Subcutaneous adipose tissue (tissue), 4 donors: ENCODE measurements around the gene CFAP77. TPM values are rescaled to one million over a fixed set of nuclear protein-coding genes. Genes with fewer than 3 reads are reported as not detected.

ENCODE experiments used
- CTCF ChIP-seq: fragments of 450-650 bp; IDR thresholded peaks from one replicate; pipeline ENCODE4 v1.5.1; 2016; ENCODE audit warnings: low read depth, mild to moderate bottlenecking, control low read depth, antibody characterized with exemption, moderate library complexity
- total RNA-seq, 4 donors: library from RNA; depleted of rRNA; stranded (reverse); fragments of >200 nt; gene quantifications; one replicate each; pipeline ENCODE4 v1.1.0, GENCODE V29; 2016

Gene CFAP77
- total RNA-seq, 4 donors from 2014 or later = not detected

DNA sequence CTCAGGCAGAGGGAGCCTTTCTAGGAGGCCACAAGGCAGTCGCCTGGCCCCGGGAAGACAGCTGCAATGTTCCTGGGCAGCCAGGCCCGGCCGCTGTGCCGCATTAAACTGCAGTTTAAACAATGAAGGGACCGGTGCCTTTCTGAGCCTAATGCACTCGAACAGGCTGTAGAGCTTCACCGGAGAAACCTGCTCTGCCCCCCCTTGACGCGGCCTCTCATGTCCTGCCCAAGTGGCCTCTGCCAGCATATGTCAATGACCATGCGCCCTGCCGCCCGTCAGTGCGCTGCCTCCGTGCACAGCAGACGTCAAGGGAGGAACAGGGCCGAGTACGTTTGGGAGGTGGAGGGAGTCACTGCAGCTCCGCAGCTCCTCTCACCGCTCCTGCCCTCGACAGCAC, 133.9 kb downstream of the CFAP77 start:
- no peak for TF ChIP-seq CTCF

DNA sequence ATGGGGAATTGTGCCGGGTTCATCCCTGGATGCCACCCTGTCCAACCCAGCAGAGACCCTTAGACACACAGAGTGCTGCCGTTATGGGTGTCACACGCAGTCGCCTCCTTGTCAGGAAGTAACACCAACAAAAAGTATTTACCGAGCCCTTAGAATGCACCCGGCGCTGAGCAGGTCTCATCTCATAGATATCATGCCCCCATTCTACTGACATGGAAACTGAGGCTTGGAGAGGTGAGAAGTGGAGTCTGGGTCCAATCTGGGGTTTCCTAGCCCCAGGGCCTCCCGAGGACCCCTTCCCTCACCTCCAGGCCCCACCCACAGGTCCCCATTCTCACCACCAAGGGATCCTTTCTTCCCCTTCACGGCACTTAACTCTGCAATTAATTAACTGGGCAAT, 135.6 kb downstream of the CFAP77 start:
- no peak for TF ChIP-seq CTCF

DNA sequence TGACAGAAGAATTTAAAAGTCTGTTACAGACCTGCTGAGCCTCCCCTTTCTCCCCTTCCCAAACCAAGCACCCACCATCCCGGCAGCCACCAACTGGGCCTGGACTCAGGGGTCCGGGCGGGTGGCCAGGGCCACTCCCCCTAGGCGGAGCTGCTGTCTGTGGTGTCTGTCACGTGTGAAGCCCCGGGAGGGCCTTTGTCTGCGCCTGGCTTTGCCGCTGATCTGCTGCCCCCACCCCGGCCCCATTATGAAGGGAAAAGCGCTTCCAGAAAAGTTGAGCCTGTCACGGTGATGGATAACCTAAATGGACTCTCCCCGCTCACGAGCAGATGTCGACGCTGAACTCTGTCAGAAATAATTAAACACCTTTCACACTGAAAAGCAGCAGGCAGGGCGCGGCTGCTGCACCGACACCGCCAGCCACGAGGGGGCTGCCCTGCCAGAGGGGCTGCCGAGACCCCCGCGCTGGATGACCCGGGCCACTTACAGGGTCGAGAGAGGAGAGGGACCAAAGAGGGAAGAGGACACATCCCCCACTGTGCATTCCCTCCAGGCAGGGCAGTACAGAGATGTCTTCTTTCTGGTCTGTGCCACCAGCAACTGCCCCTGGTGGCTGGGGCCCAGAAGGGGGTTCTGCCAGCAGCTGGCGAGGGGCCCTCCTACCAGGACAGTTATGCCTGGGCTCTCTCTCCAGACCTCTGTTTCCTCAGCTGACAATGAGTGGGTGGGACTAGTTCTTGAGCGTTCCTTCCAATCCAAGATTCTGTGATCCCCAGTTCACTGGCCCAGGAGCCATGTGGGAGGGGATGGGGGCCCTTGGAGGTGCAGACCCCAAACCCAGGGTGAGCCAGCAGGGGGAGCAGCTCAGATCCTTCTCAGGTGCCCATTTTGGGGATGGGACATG, 136.4 kb downstream of the CFAP77 start:
- no peak for TF ChIP-seq CTCF

DNA sequence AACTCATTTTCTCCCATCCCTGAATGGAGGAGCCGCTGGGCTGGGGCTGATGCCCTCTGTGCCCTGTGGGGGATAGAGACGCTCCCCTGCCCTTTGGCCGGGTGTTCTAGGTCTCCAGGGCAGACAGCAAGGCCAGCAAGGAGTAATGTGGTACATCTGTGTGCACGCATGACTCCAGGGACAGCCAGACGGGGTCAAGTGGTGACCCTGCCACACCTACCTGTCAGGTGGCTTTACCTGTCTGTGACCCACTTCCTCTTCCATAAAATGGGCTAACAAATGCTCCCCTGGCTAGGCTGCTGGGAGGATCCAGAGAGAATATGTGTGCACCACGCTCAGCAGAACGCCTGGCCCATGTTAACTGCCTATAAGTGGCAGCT, 137.0 kb downstream of the CFAP77 start:
- TF ChIP-seq CTCF = no peak

- no peak for TF ChIP-seq CTCF
Observed at GRCh38 chr9:132547436-132547835, 137.4 kb downstream of the CFAP77 start.

DNA sequence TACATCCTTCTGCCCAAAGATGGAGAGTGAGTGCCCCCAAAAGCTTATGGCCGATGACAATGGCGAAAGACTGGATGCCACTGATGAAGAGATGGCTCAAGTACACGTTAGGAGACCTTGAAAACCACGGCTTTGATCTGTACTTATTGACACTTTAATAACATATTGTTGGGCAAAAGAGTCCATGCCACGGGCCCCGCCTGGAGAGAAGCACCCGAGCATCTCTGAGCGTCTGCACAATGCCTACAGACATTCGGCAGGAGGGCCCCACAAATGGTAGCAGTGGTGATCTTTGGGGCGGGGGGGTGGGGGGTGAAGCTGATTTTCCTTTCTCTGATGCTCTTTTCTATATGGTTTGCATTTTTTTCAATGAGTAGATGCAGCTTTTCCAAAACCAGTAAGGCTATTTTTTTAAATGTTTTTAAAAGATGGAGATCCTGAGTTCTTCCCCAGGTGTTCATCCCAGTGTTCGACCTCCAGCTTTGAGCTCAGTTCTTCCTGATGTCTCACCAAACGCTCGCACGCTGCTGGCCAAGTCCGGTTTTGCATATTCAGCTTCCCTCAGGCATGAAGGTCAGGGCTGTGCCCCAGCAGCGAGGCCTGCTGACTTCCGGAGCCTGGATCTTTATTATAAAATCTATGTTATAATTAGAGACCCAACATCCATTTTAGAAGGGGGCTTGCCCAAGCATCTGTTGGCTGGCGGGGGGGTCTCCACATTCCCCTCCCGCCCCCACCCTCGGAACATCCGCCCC, 138.1 kb downstream of the CFAP77 start:
- no peak for TF ChIP-seq CTCF
